Measurements from ENCODE around the gene ANO3.

ANO3 gene

GRCh38 chr11:26399336-26399735 lies 67.4 kb downstream of the ANO3 start:
- Histone ChIP-seq H3K27ac (ENCODE audit: low read depth, low read length) (no peak overlapping the region), H2BK12ac (ENCODE audit: low read length) (no peak overlapping the region), H3K4ac (ENCODE audit: low read depth, low read length) (no peak overlapping the region), H3K9ac (ENCODE audit: low read length) (no peak overlapping the region), H3K27me3 (ENCODE audit: insufficient read depth, low read length) (no peaks in the 10 kb centered on the region), H4K12ac (ENCODE audit: low read depth, low read length) (no peak overlapping the region), H3K79me1 (ENCODE audit: low read length) (no peaks in the 10 kb centered on the region), H3K4me2 (ENCODE audit: low read length) (no peak overlapping the region), H2AFZ (ENCODE audit: insufficient read depth, low read length, poor library complexity) (no peak overlapping the region), H2BK5ac (ENCODE audit: low read depth, low read length, poor library complexity) (no peak overlapping the region), H2BK120ac (ENCODE audit: insufficient read depth, low read length, poor library complexity) (no peak overlapping the region), H2AK5ac (ENCODE audit: low read length) (no peak overlapping the region), H3K36me3 (ENCODE audit: control insufficient read depth in 1 of 2, insufficient read depth in 2 of 2, low read length in 2 of 2) (no peaks in the 10 kb centered on the region), H3K23ac (ENCODE audit: low read length) (no peak overlapping the region), H4K8ac (ENCODE audit: low read depth, low read length) (no peak overlapping the region), H3K18ac (ENCODE audit: low read length) (no peak overlapping the region), H3K4me3 (ENCODE audit: low read depth, low read length) (no peak overlapping the region), H3K4me1 (ENCODE audit: control insufficient read depth in 1 of 2, insufficient read depth in 2 of 2, low read length in 2 of 2) (no peaks in the 10 kb centered on the region), H4K91ac (ENCODE audit: low read depth, low read length) (no peak overlapping the region), H3K14ac (ENCODE audit: low read length) (no peak overlapping the region), H3K79me2 (ENCODE audit: control insufficient read depth, insufficient read depth, low read length, poor library complexity) (no peaks in the 10 kb centered on the region), H3K9me3 (ENCODE audit: insufficient read depth, low read depth, low read length) (no peaks in the 10 kb centered on the region)
- DNase-seq: no peak
- no CpG with 5 or more reads among the region's 1 CpG for WGBS (ENCODE audit: extremely low coverage, insufficient coverage, insufficient read length)

GRCh38 chr11:26410706-26411366 lies 78.9 kb downstream of the ANO3 start:
- H3K18ac ChIP-seq (ENCODE audit: low read length): no peak overlapping the region
- H3K4me1 ChIP-seq (ENCODE audit: control insufficient read depth in 1 of 2, insufficient read depth in 2 of 2, low read length in 2 of 2): no peaks in the 10 kb centered on the region
- no peak overlapping the region for H2BK120ac ChIP-seq (ENCODE audit: insufficient read depth, low read length, poor library complexity)
- no peaks in the 10 kb centered on the region for H3K9me3 ChIP-seq (ENCODE audit: insufficient read depth, low read depth, low read length)
- H3K4me2 ChIP-seq (ENCODE audit: low read length): no peak overlapping the region
- no CpG with 5 or more reads among the region's 5 CpGs for WGBS (ENCODE audit: extremely low coverage, insufficient coverage, insufficient read length)
- no peak overlapping the region for H2AFZ ChIP-seq (ENCODE audit: insufficient read depth, low read length, poor library complexity)
- no peaks in the 10 kb centered on the region for H3K36me3 ChIP-seq (ENCODE audit: control insufficient read depth in 1 of 2, insufficient read depth in 2 of 2, low read length in 2 of 2)
- no peak overlapping the region for H3K23ac ChIP-seq (ENCODE audit: low read length)
- DNase-seq: no peak
- H4K91ac ChIP-seq (ENCODE audit: low read depth, low read length): no peak overlapping the region
- H3K4me3 ChIP-seq (ENCODE audit: low read depth, low read length): no peak overlapping the region
- H3K27ac ChIP-seq (ENCODE audit: low read depth, low read length): no peak overlapping the region
- no peak overlapping the region for H3K4ac ChIP-seq (ENCODE audit: low read depth, low read length)
- no peaks in the 10 kb centered on the region for H3K79me1 ChIP-seq (ENCODE audit: low read length)
- H3K9ac ChIP-seq (ENCODE audit: low read length): no peak overlapping the region
- no peak overlapping the region for H4K8ac ChIP-seq (ENCODE audit: low read depth, low read length)
- H2AK5ac ChIP-seq (ENCODE audit: low read length): no peak overlapping the region
- no peaks in the 10 kb centered on the region for H3K27me3 ChIP-seq (ENCODE audit: insufficient read depth, low read length)
- no peak overlapping the region for H4K12ac ChIP-seq (ENCODE audit: low read depth, low read length)
- H3K14ac ChIP-seq (ENCODE audit: low read length): no peak overlapping the region
- H3K79me2 ChIP-seq (ENCODE audit: control insufficient read depth, insufficient read depth, low read length, poor library complexity): no peaks in the 10 kb centered on the region
- no peak overlapping the region for H2BK12ac ChIP-seq (ENCODE audit: low read length)
- no peak overlapping the region for H2BK5ac ChIP-seq (ENCODE audit: low read depth, low read length, poor library complexity)

- no peak overlapping the region for H2AK5ac ChIP-seq (ENCODE audit: low read length)
- H3K79me1 ChIP-seq (ENCODE audit: low read length): no peaks in the 10 kb centered on the region
- H4K12ac ChIP-seq (ENCODE audit: low read depth, low read length): no peak overlapping the region
- WGBS (ENCODE audit: extremely low coverage, insufficient coverage, insufficient read length): no CpG with 5 or more reads among the region's 1 CpG
- H3K27ac ChIP-seq (ENCODE audit: low read depth, low read length): no peak overlapping the region
- no peak overlapping the region for H3K4me2 ChIP-seq (ENCODE audit: low read length)
- no peak overlapping the region for H3K4ac ChIP-seq (ENCODE audit: low read depth, low read length)
- no peak overlapping the region for H2BK5ac ChIP-seq (ENCODE audit: low read depth, low read length, poor library complexity)
- H3K14ac ChIP-seq (ENCODE audit: low read length): no peak overlapping the region
- H3K79me2 ChIP-seq (ENCODE audit: control insufficient read depth, insufficient read depth, low read length, poor library complexity): no peaks in the 10 kb centered on the region
- H3K18ac ChIP-seq (ENCODE audit: low read length): no peak overlapping the region
- H2BK120ac ChIP-seq (ENCODE audit: insufficient read depth, low read length, poor library complexity): no peak overlapping the region
- H3K36me3 ChIP-seq (ENCODE audit: control insufficient read depth in 1 of 2, insufficient read depth in 2 of 2, low read length in 2 of 2): no peaks in the 10 kb centered on the region
- H3K27me3 ChIP-seq (ENCODE audit: insufficient read depth, low read length): no peaks in the 10 kb centered on the region
- H2BK12ac ChIP-seq (ENCODE audit: low read length): no peak overlapping the region
- no peak overlapping the region for H3K23ac ChIP-seq (ENCODE audit: low read length)
- DNase-seq: no peak
- H3K4me3 ChIP-seq (ENCODE audit: low read depth, low read length): no peak overlapping the region
- H3K9ac ChIP-seq (ENCODE audit: low read length): no peak overlapping the region
- no peaks in the 10 kb centered on the region for H3K9me3 ChIP-seq (ENCODE audit: insufficient read depth, low read depth, low read length)
- no peak overlapping the region for H4K91ac ChIP-seq (ENCODE audit: low read depth, low read length)
- no peak overlapping the region for H4K8ac ChIP-seq (ENCODE audit: low read depth, low read length)
- H2AFZ ChIP-seq (ENCODE audit: insufficient read depth, low read length, poor library complexity): no peak overlapping the region
- H3K4me1 ChIP-seq (ENCODE audit: control insufficient read depth in 1 of 2, insufficient read depth in 2 of 2, low read length in 2 of 2): no peaks in the 10 kb centered on the region
Measured at GRCh38 chr11:26412955-26413354, 81.0 kb downstream of the ANO3 start.

- Histone ChIP-seq H2AK5ac (ENCODE audit: low read length) (no peak overlapping the region), H3K4ac (ENCODE audit: low read depth, low read length) (no peak overlapping the region), H3K9me3 (ENCODE audit: insufficient read depth, low read depth, low read length) (no peaks in the 10 kb centered on the region), H2BK120ac (ENCODE audit: insufficient read depth, low read length, poor library complexity) (no peak overlapping the region), H3K9ac (ENCODE audit: low read length) (no peak overlapping the region), H4K91ac (ENCODE audit: low read depth, low read length) (no peak overlapping the region), H3K4me3 (ENCODE audit: low read depth, low read length) (no peak overlapping the region), H2BK5ac (ENCODE audit: low read depth, low read length, poor library complexity) (no peak overlapping the region), H3K36me3 (ENCODE audit: control insufficient read depth in 1 of 2, insufficient read depth in 2 of 2, low read length in 2 of 2) (no peaks in the 10 kb centered on the region), H4K12ac (ENCODE audit: low read depth, low read length) (no peak overlapping the region), H3K27me3 (ENCODE audit: insufficient read depth, low read length) (no peaks in the 10 kb centered on the region), H3K4me1 (ENCODE audit: control insufficient read depth in 1 of 2, insufficient read depth in 2 of 2, low read length in 2 of 2) (no peaks in the 10 kb centered on the region), H2AFZ (ENCODE audit: insufficient read depth, low read length, poor library complexity) (no peak overlapping the region), H2BK12ac (ENCODE audit: low read length) (no peak overlapping the region), H3K18ac (ENCODE audit: low read length) (no peak overlapping the region), H3K23ac (ENCODE audit: low read length) (no peak overlapping the region), H3K4me2 (ENCODE audit: low read length) (no peak overlapping the region), H3K79me1 (ENCODE audit: low read length) (no peaks in the 10 kb centered on the region), H3K14ac (ENCODE audit: low read length) (no peak overlapping the region), H4K8ac (ENCODE audit: low read depth, low read length) (no peak overlapping the region), H3K79me2 (ENCODE audit: control insufficient read depth, insufficient read depth, low read length, poor library complexity) (no peaks in the 10 kb centered on the region), H3K27ac (ENCODE audit: low read depth, low read length) (no peak overlapping the region)
- DNase-seq: no peak
- no CpG with 5 or more reads among the region's 6 CpGs for WGBS (ENCODE audit: extremely low coverage, insufficient coverage, insufficient read length)
Measured at GRCh38 chr11:26418386-26418912, 86.5 kb downstream of the ANO3 start.

Measured in trophoblast cell (in vitro differentiated cells and primary cell).